HG03469 (cell line): Measurements from ENCODE around the gene XIRP2.

Experiments used
- ATAC-seq: cut with Tn5 transposase; IDR thresholded peaks from one replicate; pipeline ENCODE4 v1.9.1; 2021; ENCODE audit warnings: mild to moderate bottlenecking, moderate library complexity, moderate number of reproducible peaks; ENCODE audit not compliant: unreplicated experiment

Gene XIRP2

DNA sequence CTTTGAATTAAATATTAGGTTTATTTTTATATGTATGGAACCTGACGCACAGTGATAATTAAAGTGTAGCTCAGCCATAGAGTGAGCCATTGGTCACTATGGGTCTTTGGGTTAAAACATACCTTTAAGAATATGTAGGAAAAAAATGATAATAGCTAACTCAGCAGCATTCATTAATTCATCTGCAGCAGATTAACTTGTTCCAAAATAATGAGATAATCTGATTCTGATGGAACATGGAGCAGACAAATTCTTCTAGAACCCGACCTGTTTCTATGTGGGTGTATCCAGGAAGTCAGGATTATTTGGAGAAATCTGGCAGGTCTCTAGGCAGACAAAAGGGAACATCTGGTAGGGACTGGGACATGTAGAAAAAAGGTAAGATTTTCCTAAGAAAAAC is at the start of gene XIRP2:
XIRP2 (plus strand) TSS at position 301 of the 400 bp plus-strand sequence. CDS start 15,003 bp downstream, outside the sequence.
- no peak for ATAC-seq

DNA sequence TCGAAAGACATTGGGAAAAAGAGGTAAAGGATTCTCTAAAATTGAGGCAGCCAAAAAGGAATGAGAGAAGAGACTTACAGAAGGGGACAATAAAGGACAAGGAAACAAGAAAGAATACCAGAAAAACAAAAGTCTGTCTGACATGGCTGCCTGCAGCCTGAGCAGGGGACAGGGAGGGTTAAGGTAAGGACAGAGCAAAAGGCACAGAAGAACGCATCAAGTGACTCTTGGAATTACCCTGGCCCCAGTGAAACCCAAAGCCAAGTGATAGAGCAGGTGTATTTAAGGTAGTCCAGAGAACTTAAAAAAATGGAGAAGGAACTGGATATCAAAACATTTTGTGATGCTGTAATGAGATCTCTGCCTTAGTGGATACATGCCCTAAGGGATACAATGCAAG is 47.1 kb upstream of the XIRP2 start:
- no peak for ATAC-seq

DNA sequence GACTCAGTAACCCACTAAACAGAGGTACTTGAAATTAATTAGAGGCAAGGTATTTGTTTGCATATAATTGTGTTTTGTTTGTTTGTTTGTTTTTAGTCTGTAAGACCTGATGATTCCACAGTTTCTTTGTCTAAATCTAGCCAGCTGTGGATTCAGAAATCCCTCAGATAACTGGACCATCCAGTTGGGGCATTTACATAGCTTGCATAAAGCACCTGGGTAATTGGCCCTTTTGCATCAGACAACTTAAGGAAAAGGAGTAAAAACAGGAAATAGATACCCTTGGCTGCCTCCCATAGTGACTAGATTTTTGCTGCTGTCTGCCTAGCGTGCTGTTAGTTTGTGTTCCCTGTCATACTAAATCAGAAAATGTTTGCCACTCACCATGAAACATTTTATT is 46.6 kb upstream of the XIRP2 start:
- no peak for ATAC-seq

DNA sequence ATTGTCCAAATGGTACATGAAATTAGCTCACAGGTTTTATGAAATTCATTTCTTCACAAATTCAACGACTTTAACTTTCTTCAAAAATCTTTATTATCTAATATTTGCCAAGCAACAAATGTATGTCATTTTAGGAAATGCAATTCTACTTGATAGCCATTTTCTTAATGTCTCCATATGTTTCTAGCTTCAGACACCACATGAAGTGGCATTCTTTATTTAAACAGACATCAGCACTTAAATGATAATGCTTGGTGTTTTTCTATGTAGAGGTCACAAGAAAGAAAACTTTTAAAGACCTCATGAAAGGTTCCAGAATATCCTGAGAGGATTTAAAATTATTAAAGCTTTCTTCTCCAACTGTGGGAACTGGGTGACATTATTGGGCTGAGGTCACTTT is 44.2 kb upstream of the XIRP2 start:
- no peak for ATAC-seq

DNA sequence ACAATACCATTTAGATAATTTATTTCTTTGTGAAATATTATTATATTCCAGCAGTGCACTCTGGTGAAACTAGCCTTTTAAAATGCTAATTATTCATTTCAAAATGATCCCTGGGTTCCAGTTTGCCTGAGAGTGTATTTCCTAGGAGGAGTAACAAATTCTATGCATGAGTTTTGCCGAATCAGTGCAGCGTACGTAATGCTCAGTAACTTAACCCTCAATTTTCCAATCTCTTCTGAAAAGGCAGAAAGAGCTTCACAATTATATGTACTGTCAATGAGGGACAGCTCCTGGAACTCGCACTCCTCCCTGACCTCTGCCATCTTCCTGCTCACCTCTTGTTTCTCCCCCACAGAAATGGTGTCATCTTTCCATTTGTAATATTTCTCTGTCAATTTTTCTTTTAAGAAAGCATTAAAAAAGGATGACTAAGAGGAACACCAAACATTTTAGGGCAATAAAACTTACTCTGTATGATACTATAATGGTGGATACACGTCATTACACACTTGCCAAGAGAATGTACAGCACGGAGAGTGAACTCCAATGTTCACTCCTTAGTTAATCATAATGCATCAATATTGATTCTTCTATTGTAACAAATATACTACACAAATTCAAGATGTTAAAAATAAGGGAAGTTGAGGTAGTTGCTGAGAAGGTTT is 25.7 kb upstream of the XIRP2 start:
- no peak for ATAC-seq

- no peak for ATAC-seq
Measured at GRCh38 chr2:166867874-166868514, 20.3 kb upstream of the XIRP2 start.

DNA sequence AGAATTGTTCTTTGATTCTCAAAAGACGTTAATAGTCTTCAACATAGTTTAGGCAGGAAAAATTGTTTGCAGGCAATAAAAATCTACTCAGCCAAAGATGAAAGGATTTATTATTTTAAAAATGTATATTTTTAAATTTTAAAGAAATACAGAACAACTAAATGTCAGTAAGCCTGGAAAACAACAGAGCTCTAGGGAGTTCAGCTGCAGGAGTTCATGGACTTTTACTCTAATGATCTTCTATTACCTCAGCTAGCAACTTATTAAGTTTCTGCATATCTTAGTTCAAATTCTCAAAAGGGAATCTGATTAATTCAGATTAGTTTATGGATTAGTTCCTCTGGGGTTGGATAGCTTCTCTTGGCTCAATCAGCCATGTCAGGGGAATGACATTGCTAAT is 17.9 kb upstream of the XIRP2 start:
- ATAC-seq, result no peak

- no peak for ATAC-seq
Measured at GRCh38 chr2:166881177-166881576, 7.1 kb upstream of the XIRP2 start.

- no peak for ATAC-seq
Measured at GRCh38 chr2:166882851-166883250, 5.4 kb upstream of the XIRP2 start.

GRCh38 chr2:166891727-166892126 is 3.4 kb downstream of the XIRP2 start:
- no peak for ATAC-seq

DNA sequence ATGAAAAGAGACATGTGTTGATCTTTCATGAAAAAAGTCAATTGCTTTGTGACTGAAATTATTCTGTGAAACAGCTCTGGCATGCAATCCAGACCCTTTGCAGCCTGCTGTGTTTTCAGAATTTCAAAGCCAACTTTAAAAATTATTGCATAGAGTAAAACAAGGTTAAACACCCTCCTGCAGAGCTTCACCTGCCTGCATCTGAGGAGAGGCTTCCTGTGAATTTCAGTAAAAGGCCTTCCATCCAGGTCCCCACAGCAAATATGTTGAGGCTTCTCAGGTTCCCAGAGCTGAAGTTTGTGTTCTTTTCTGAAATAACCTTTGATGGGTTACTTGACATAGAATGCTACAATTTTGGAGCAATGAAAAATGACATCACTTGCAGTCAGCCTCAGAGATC is 4.1 kb downstream of the XIRP2 start:
- ATAC-seq, result no peak

- ATAC-seq, result no peak
Measured at GRCh38 chr2:166895243-166895642, 7.0 kb downstream of the XIRP2 start.

GRCh38 chr2:166897666-166898065 is 9.4 kb downstream of the XIRP2 start:
- no peak for ATAC-seq

GRCh38 chr2:166899676-166900075 is 11.4 kb downstream of the XIRP2 start:
- ATAC-seq, result no peak

- ATAC-seq, result no peak
Measured at GRCh38 chr2:166900700-166901099, 12.4 kb downstream of the XIRP2 start.

DNA sequence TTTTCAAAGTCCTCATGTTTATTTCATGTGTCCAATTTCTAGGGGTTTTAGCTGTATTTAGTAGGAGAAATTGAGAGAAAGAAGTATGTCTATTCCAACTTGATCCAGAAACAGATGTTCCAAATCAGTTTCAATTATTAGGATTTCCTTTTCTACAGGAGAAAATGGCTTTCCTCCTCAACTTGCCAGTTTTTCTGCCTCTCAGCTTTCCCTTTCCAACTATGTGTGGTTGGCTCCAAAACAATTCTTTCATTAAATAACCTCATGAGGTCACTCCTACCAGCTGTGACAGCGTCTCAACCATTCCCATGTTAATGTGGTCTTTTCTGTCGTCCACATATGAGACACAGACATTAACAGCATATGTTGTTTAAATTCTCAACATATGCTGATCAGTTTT is 13.1 kb downstream of the XIRP2 start:
- ATAC-seq, result no peak

DNA sequence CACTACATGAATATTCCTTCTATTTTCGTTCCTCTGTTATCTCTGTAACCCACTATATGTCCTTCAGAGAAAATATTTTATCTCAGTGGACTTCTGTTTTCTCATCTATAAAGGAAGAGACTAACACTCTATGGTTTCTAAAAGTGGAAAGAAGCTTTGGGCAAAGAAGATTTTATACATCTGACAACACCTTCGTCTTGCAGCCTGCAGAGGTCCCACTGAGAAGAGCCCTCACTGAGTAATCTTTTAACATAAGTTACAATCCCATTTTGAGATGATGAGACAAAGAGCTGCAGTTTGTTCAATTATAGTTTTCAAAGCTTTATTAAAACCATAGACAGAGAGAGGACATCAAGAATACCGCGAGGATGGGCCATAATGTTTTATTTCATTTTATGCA is 28.7 kb downstream of the XIRP2 start:
- no peak for ATAC-seq

- ATAC-seq, result no peak
Measured at GRCh38 chr2:166917415-166917814, 29.1 kb downstream of the XIRP2 start.

DNA sequence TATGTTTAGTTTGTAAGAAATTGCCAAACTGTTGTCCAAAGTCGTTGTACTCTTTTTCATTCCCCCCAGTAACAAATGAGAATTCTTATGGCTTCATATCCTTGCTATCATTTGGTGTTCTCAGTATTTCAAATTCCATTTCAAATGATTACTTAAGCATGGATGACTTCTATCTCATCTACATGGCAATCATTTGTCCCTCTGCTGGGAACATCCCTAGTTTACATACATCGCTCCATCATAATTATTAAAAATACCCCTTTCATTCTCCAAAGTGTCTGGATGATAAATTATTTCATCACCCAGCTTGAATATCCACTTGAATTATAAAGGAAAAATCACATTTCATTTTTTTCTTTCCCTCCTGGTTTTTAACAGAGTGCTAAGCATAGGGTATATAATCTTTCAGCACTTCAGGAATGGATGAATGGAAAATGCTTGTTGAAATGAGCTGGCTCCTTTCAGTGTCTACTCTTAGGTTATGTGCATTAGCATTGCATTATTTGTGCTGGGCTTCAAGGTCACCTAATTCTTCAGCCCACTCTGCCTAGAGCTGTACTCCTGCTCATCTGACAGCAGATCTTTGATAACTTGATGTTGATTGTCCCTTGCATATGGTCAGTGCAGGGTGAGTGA is 33.1 kb downstream of the XIRP2 start:
- no peak for ATAC-seq

GRCh38 chr2:166924967-166925366 is 36.7 kb downstream of the XIRP2 start:
- ATAC-seq, result no peak

- no peak for ATAC-seq
Measured at GRCh38 chr2:166926657-166927056, 38.4 kb downstream of the XIRP2 start.

GRCh38 chr2:166932032-166932431 is 43.8 kb downstream of the XIRP2 start:
- ATAC-seq, result no peak
